ENCODE measurements around the gene PCDHGC4. TPM values are rescaled to one million over a fixed set of nuclear protein-coding genes. Genes with fewer than 3 reads are reported as not detected.

PCDHGC4 gene
- total RNA-seq, 6 donors from 2014 or later: 0.69 to 24.7 (median 1.8) TPM

GRCh38 chr5:141506381-141507155, 21.7 kb downstream of the PCDHGC4 start:
- DNase-seq (no peak), ATAC-seq (ENCODE audit: low FRiP score in 2 of 2) (no peak)
- Histone ChIP-seq H3K4me1 (peaks cover 15 to 29% (median 18%) of the 10 kb centered on the region in 4 donors), H3K9me3 (no peaks in the 10 kb centered on the region), H3K27ac (peak overlapping the region; percentile 28 to 87 (median 79)), H3K4me3 (no peak overlapping the region), H3K36me3 (peaks cover 0 to 47% (median 0%) of the 10 kb centered on the region in 4 donors), H3K27me3 (no peaks in the 10 kb centered on the region)
- 87 to 88% methylated on average over 6 to 8 of the region's 8 CpGs for WGBS, 2 donors
- TF ChIP-seq POLR2AphosphoS5 (IDR thresholded peaks at IDR 0.05) (no peak), EP300 (IDR thresholded peaks at IDR 0.05) (no peak), POLR2A (IDR thresholded peaks at IDR 0.05) (no peak), CTCF (IDR thresholded peaks at IDR 0.05) (no peak)

- Histone ChIP-seq H3K4me1 (peaks cover 18 to 29% (median 24%) of the 10 kb centered on the region in 4 donors), H3K9me3 (no peaks in the 10 kb centered on the region), H3K36me3 (peaks cover 0 to 53% (median 0%) of the 10 kb centered on the region in 4 donors), H3K4me3 (no peak overlapping the region), H3K27me3 (no peaks in the 10 kb centered on the region), H3K27ac (peak overlapping the region; percentile 77 to 87 (median 79))
- DNase-seq: peak in 1 of 2 donors; percentile 59
- WGBS, 2 donors: 68 to 72% methylated on average over 9 to 11 of the region's 11 CpGs
- TF ChIP-seq POLR2AphosphoS5 (IDR thresholded peaks at IDR 0.05) (no peak), EP300 (IDR thresholded peaks at IDR 0.05) (no peak), CTCF (IDR thresholded peaks at IDR 0.05) (no peak), POLR2A (IDR thresholded peaks at IDR 0.05) (no peak)
- peak; percentile 6 to 83 for ATAC-seq (ENCODE audit: low FRiP score in 2 of 2)
These were observed 22.7 kb downstream of the PCDHGC4 start for GRCh38 chr5:141507387-141508091.

GRCh38 chr5:141508440-141508797, 23.6 kb downstream of the PCDHGC4 start:
- H3K27ac ChIP-seq: peak overlapping the region; percentile 77 to 87 (median 79)
- peak overlapping the region in 2 of 4 donors; percentile 23 to 31 for H3K4me3 ChIP-seq
- 32 to 46% methylated on average over 7 to 9 of the region's 9 CpGs for WGBS, 2 donors
- no peaks in the 10 kb centered on the region for H3K9me3 ChIP-seq
- peaks cover 0 to 47% (median 0%) of the 10 kb centered on the region in 4 donors for H3K36me3 ChIP-seq
- TF ChIP-seq EP300 (IDR thresholded peaks at IDR 0.05): no peak
- TF ChIP-seq CTCF (IDR thresholded peaks at IDR 0.05): no peak
- no peak for TF ChIP-seq POLR2AphosphoS5 (IDR thresholded peaks at IDR 0.05)
- TF ChIP-seq POLR2A (IDR thresholded peaks at IDR 0.05): no peak
- DNase-seq: peak in 1 of 2 donors; percentile 38
- peaks cover 26 to 32% (median 30%) of the 10 kb centered on the region in 4 donors for H3K4me1 ChIP-seq
- H3K27me3 ChIP-seq: no peaks in the 10 kb centered on the region
- ATAC-seq (ENCODE audit: low FRiP score in 2 of 2): peak in 1 of 2 donors; percentile 12

- Histone ChIP-seq H3K4me3 (peak overlapping the region in 2 of 4 donors; percentile 23 to 31), H3K27ac (peak overlapping the region; percentile 77 to 87 (median 79)), H3K4me1 (peaks cover 31 to 38% (median 34%) of the 10 kb centered on the region in 4 donors), H3K9me3 (no peaks in the 10 kb centered on the region), H3K27me3 (no peaks in the 10 kb centered on the region), H3K36me3 (peaks cover 0 to 42% (median 0%) of the 10 kb centered on the region in 4 donors)
- ATAC-seq (ENCODE audit: low FRiP score in 2 of 2): peak; percentile 17 to 73
- DNase-seq: peak in 1 of 2 donors; percentile 66
- TF ChIP-seq EP300 (IDR thresholded peaks at IDR 0.05) (no peak), POLR2AphosphoS5 (IDR thresholded peaks at IDR 0.05) (peak; percentile 14 to 43)
- 29 to 31% methylated on average over 22 to 23 of the region's 23 CpGs for WGBS, 2 donors
These were observed 24.2 kb downstream of the PCDHGC4 start for GRCh38 chr5:141508798-141509611.

Data from upper lobe of left lung (tissue), 6 donors.